ENCODE data around the gene CDH5. TPM values are rescaled to one million over a fixed set of nuclear protein-coding genes. Genes with fewer than 3 reads are reported as not detected.

Gene CDH5, protein sequence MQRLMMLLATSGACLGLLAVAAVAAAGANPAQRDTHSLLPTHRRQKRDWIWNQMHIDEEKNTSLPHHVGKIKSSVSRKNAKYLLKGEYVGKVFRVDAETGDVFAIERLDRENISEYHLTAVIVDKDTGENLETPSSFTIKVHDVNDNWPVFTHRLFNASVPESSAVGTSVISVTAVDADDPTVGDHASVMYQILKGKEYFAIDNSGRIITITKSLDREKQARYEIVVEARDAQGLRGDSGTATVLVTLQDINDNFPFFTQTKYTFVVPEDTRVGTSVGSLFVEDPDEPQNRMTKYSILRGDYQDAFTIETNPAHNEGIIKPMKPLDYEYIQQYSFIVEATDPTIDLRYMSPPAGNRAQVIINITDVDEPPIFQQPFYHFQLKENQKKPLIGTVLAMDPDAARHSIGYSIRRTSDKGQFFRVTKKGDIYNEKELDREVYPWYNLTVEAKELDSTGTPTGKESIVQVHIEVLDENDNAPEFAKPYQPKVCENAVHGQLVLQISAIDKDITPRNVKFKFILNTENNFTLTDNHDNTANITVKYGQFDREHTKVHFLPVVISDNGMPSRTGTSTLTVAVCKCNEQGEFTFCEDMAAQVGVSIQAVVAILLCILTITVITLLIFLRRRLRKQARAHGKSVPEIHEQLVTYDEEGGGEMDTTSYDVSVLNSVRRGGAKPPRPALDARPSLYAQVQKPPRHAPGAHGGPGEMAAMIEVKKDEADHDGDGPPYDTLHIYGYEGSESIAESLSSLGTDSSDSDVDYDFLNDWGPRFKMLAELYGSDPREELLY
- total RNA-seq (10 to 100 TPM; 15.6 to 21.9 TPM), polyA plus RNA-seq (10 to 100 TPM in 1 of 2 donors, 1 to 10 TPM in 1; 5.5 to 19.3 TPM)

GRCh38 chr16:66366433-66367299, at the start of gene CDH5:
CDH5 (plus strand) TSS chr16:66366691; CDS start chr16:66379338, 12,647 bp downstream.
- H3K9me3 ChIP-seq (ENCODE audit: control insufficient read depth in 4 of 4, low read length in 3 of 4): no peaks in the 10 kb centered on the region
- TF ChIP-seq RXRA (IDR thresholded peaks at IDR 0.05) (no peak), YY1 (IDR thresholded peaks at IDR 0.05) (no peak), FOXA2 (IDR thresholded peaks at IDR 0.05) (no peak), FOXA1 (IDR thresholded peaks at IDR 0.05) (no peak), SP1 (IDR thresholded peaks at IDR 0.05) (no peak), HNF4G (IDR thresholded peaks at IDR 0.05) (no peak), RAD21 (IDR thresholded peaks at IDR 0.05) (no peak), GABPA (IDR thresholded peaks at IDR 0.05 in 1 of 2, conservative IDR thresholded peaks at IDR 0.05 in 1 of 2) (no peak), NR2F2 (IDR thresholded peaks at IDR 0.05) (no peak), EGR1 (IDR thresholded peaks at IDR 0.05; ENCODE audit: low read depth in 2 of 2) (no peak)
- TF ChIP-seq, protein P1, sequence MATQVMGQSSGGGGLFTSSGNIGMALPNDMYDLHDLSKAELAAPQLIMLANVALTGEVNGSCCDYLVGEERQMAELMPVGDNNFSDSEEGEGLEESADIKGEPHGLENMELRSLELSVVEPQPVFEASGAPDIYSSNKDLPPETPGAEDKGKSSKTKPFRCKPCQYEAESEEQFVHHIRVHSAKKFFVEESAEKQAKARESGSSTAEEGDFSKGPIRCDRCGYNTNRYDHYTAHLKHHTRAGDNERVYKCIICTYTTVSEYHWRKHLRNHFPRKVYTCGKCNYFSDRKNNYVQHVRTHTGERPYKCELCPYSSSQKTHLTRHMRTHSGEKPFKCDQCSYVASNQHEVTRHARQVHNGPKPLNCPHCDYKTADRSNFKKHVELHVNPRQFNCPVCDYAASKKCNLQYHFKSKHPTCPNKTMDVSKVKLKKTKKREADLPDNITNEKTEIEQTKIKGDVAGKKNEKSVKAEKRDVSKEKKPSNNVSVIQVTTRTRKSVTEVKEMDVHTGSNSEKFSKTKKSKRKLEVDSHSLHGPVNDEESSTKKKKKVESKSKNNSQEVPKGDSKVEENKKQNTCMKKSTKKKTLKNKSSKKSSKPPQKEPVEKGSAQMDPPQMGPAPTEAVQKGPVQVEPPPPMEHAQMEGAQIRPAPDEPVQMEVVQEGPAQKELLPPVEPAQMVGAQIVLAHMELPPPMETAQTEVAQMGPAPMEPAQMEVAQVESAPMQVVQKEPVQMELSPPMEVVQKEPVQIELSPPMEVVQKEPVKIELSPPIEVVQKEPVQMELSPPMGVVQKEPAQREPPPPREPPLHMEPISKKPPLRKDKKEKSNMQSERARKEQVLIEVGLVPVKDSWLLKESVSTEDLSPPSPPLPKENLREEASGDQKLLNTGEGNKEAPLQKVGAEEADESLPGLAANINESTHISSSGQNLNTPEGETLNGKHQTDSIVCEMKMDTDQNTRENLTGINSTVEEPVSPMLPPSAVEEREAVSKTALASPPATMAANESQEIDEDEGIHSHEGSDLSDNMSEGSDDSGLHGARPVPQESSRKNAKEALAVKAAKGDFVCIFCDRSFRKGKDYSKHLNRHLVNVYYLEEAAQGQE (IDR thresholded peaks at IDR 0.05): no peak
- TF ChIP-seq, protein P2, sequence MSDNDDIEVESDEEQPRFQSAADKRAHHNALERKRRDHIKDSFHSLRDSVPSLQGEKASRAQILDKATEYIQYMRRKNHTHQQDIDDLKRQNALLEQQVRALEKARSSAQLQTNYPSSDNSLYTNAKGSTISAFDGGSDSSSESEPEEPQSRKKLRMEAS (IDR thresholded peaks at IDR 0.05): no peak
- peak within 1 kb of the TSS; percentile 23 to 36 (median 26) for H3K4me3 ChIP-seq (ENCODE audit: low read depth in 1 of 3, low read length in 3 of 3)
- WGBS: 73% methylated on average over 25 of the region's 25 CpGs
- H3K27me3 ChIP-seq (ENCODE audit: control insufficient read depth in 4 of 4, insufficient read depth in 4 of 4, low read length in 3 of 4): peaks cover 0 to 8% (median 0%) of the 10 kb centered on the region in 4 donors
- H3K9ac ChIP-seq (ENCODE audit: low read depth in 1 of 2, low read length in 2 of 2): peak within 1 kb of the TSS; percentile 13 to 64
- peaks cover 0 to 8% (median 2%) of the 10 kb centered on the region in 4 donors for H3K4me1 ChIP-seq (ENCODE audit: control insufficient read depth in 4 of 4, insufficient read depth in 4 of 4, low read length in 3 of 4)
- no peak for DNase-seq (ENCODE audit: low spot score)
- H3K27ac ChIP-seq (ENCODE audit: low read depth in 1 of 2, low read length in 2 of 2): peak within 1 kb of the TSS; percentile 70 to 83
- H3K36me3 ChIP-seq (ENCODE audit: control insufficient read depth in 4 of 4, insufficient read depth in 3 of 4, low read depth in 1 of 4, low read length in 3 of 4): no peaks in the 10 kb centered on the region

- peaks cover 0 to 4% (median 2%) of the 10 kb centered on the region in 4 donors for H3K4me1 ChIP-seq (ENCODE audit: control insufficient read depth in 4 of 4, insufficient read depth in 4 of 4, low read length in 3 of 4)
- WGBS: 87% methylated on average over 1 of the region's 1 CpG
- no peaks in the 10 kb centered on the region for H3K9me3 ChIP-seq (ENCODE audit: control insufficient read depth in 4 of 4, low read length in 3 of 4)
- no peak for DNase-seq (ENCODE audit: low spot score)
- TF ChIP-seq FOXA2 (IDR thresholded peaks at IDR 0.05) (no peak), TAF1 (conservative IDR thresholded peaks at IDR 0.05) (no peak), RAD21 (IDR thresholded peaks at IDR 0.05) (no peak), NR2F2 (IDR thresholded peaks at IDR 0.05) (no peak), GABPA (IDR thresholded peaks at IDR 0.05 in 1 of 2, conservative IDR thresholded peaks at IDR 0.05 in 1 of 2) (no peak), JUND (IDR thresholded peaks at IDR 0.05) (no peak), FOXA1 (IDR thresholded peaks at IDR 0.05) (no peak)
- TF ChIP-seq, protein P3, sequence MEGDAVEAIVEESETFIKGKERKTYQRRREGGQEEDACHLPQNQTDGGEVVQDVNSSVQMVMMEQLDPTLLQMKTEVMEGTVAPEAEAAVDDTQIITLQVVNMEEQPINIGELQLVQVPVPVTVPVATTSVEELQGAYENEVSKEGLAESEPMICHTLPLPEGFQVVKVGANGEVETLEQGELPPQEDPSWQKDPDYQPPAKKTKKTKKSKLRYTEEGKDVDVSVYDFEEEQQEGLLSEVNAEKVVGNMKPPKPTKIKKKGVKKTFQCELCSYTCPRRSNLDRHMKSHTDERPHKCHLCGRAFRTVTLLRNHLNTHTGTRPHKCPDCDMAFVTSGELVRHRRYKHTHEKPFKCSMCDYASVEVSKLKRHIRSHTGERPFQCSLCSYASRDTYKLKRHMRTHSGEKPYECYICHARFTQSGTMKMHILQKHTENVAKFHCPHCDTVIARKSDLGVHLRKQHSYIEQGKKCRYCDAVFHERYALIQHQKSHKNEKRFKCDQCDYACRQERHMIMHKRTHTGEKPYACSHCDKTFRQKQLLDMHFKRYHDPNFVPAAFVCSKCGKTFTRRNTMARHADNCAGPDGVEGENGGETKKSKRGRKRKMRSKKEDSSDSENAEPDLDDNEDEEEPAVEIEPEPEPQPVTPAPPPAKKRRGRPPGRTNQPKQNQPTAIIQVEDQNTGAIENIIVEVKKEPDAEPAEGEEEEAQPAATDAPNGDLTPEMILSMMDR (IDR thresholded peaks at IDR 0.05; ENCODE audit: low read depth, low read length, missing input control): no peak
- H3K27ac ChIP-seq (ENCODE audit: low read depth in 1 of 2, low read length in 2 of 2): no peak overlapping the region
- H3K36me3 ChIP-seq (ENCODE audit: control insufficient read depth in 4 of 4, insufficient read depth in 3 of 4, low read depth in 1 of 4, low read length in 3 of 4): no peaks in the 10 kb centered on the region
- no peak overlapping the region for H3K4me3 ChIP-seq (ENCODE audit: low read depth in 1 of 3, low read length in 3 of 3)
- H3K27me3 ChIP-seq (ENCODE audit: control insufficient read depth in 4 of 4, insufficient read depth in 4 of 4, low read length in 3 of 4): no peaks in the 10 kb centered on the region
- H3K9ac ChIP-seq (ENCODE audit: low read depth in 1 of 2, low read length in 2 of 2): no peak overlapping the region
Measured at GRCh38 chr16:66318505-66318904, 48.0 kb upstream of the CDH5 start.
